Panc1 (cell line): ENCODE data around the gene CTNND2.

Experiments
- POLR2AphosphoS5 ChIP-seq: IDR thresholded peaks from 2 replicates; pipeline ENCODE4 v1.6.1; 2012; ENCODE audit warnings: mild to moderate bottlenecking, low read depth, low read length, moderate library complexity
- TF ChIP-seq, protein P1 (sequence below): fragments of 450-650 bp; IDR thresholded peaks from 2 replicates; pipeline ENCODE4 v1.5.1; 2017; ENCODE audit warnings: mild to moderate bottlenecking

DNA sequence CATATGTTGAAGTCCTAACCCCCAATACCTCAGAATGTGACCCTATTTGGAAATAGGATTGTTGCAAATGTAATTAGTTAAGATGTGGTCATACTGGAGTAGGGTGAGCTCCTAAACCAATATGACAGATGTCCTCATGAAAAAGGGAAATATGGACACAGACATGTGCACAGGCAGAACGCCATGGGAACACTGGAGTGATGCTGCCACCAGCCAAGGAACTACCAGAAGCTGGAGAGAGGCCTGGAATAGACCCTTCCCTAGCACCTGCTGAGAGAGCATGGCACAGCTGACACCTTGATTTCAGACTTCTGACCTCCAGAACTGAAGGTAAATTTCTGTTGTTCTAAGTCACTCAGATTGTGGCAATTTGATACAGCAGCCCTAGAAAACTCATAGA is 110.8 kb downstream of the CTNND2 start:
- TF ChIP-seq, protein P1, sequence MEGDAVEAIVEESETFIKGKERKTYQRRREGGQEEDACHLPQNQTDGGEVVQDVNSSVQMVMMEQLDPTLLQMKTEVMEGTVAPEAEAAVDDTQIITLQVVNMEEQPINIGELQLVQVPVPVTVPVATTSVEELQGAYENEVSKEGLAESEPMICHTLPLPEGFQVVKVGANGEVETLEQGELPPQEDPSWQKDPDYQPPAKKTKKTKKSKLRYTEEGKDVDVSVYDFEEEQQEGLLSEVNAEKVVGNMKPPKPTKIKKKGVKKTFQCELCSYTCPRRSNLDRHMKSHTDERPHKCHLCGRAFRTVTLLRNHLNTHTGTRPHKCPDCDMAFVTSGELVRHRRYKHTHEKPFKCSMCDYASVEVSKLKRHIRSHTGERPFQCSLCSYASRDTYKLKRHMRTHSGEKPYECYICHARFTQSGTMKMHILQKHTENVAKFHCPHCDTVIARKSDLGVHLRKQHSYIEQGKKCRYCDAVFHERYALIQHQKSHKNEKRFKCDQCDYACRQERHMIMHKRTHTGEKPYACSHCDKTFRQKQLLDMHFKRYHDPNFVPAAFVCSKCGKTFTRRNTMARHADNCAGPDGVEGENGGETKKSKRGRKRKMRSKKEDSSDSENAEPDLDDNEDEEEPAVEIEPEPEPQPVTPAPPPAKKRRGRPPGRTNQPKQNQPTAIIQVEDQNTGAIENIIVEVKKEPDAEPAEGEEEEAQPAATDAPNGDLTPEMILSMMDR = no peak
- no peak for TF ChIP-seq POLR2AphosphoS5
